OCI-LY1 (cell line): ENCODE data around the gene GLA.

ENCODE experiments used
- EZH2 ChIP-seq: fragments of 200-600 bp; sonication (generic), shearing (Covaris generic); IDR thresholded peaks from 2 replicates; pipeline ENCODE4 v1.8.0; 2017; ENCODE audit warnings: borderline replicate concordance, mixed run types, mild to moderate bottlenecking, antibody characterized with exemption, low read length, moderate library complexity, mixed read lengths
- TF ChIP-seq, protein P1 (sequence below): fragments of 200-600 bp; sonication (generic), shearing (Covaris generic); IDR thresholded peaks from 2 replicates; pipeline ENCODE4 v1.5.1; 2017; ENCODE audit warnings: mild to moderate bottlenecking, antibody characterized with exemption, low read length, moderate library complexity, mixed read lengths

DNA sequence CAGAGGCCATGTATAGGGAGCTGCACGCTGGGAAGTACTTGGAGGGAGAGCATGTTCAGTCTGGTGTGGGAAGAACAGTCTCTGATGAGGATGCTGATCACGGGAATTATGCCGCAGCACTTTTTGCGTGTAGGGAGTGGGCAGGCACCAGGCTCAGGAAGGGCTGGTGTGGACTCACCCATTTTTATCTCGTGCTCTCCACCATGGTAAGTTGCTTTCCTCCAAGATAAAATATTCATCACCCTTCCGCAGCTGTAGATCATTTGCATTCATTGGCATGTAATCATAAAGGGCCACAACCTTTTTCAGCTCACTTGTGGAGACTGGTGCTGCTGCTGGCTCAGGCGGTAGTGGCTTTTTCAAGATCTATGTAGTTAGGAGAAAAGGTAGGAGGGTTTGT is 47.3 kb downstream of the GLA start:
- TF ChIP-seq, protein P1, sequence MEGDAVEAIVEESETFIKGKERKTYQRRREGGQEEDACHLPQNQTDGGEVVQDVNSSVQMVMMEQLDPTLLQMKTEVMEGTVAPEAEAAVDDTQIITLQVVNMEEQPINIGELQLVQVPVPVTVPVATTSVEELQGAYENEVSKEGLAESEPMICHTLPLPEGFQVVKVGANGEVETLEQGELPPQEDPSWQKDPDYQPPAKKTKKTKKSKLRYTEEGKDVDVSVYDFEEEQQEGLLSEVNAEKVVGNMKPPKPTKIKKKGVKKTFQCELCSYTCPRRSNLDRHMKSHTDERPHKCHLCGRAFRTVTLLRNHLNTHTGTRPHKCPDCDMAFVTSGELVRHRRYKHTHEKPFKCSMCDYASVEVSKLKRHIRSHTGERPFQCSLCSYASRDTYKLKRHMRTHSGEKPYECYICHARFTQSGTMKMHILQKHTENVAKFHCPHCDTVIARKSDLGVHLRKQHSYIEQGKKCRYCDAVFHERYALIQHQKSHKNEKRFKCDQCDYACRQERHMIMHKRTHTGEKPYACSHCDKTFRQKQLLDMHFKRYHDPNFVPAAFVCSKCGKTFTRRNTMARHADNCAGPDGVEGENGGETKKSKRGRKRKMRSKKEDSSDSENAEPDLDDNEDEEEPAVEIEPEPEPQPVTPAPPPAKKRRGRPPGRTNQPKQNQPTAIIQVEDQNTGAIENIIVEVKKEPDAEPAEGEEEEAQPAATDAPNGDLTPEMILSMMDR: no peak
- TF ChIP-seq EZH2: no peak
